HG02763 (cell line): ENCODE results near the gene TEAD1.

Experiments used
- ATAC-seq: cut with Tn5 transposase; IDR thresholded peaks from one replicate; pipeline ENCODE4 v1.9.1; 2021; ENCODE audit warnings: mild to moderate bottlenecking, moderate library complexity; ENCODE audit not compliant: unreplicated experiment

Gene TEAD1

GRCh38 chr11:12673924-12674570 lies at the start of gene TEAD1:
Gene TEAD1, plus strand, starts transcription at chr11:12674421.
- peak; percentile 80 for ATAC-seq

- ATAC-seq: no peak
These were observed 49.6 kb upstream of the TEAD1 start for GRCh38 chr11:12624595-12624994.

GRCh38 chr11:12625438-12626071 lies 48.7 kb upstream of the TEAD1 start:
- ATAC-seq: no peak

GRCh38 chr11:12626616-12627015 lies 47.6 kb upstream of the TEAD1 start:
- ATAC-seq: no peak

GRCh38 chr11:12628314-12628713 lies 45.9 kb upstream of the TEAD1 start:
- no peak for ATAC-seq

GRCh38 chr11:12629601-12630313 lies 44.5 kb upstream of the TEAD1 start:
- ATAC-seq: no peak

- no peak for ATAC-seq
These were observed 42.6 kb upstream of the TEAD1 start for GRCh38 chr11:12631651-12632050.

GRCh38 chr11:12634329-12634728 lies 39.9 kb upstream of the TEAD1 start:
- ATAC-seq: no peak

- no peak for ATAC-seq
These were observed 37.3 kb upstream of the TEAD1 start for GRCh38 chr11:12636871-12637410.

- ATAC-seq: no peak
These were observed 34.8 kb upstream of the TEAD1 start for GRCh38 chr11:12639388-12639787.

GRCh38 chr11:12640355-12640754 lies 33.9 kb upstream of the TEAD1 start:
- ATAC-seq: no peak

- no peak for ATAC-seq
These were observed 33.0 kb upstream of the TEAD1 start for GRCh38 chr11:12640926-12641849.

- no peak for ATAC-seq
These were observed 32.2 kb upstream of the TEAD1 start for GRCh38 chr11:12642040-12642439.

- no peak for ATAC-seq
These were observed 31.3 kb upstream of the TEAD1 start for GRCh38 chr11:12642806-12643428.

- no peak for ATAC-seq
These were observed 27.7 kb upstream of the TEAD1 start for GRCh38 chr11:12646478-12646877.

GRCh38 chr11:12653729-12654128 lies 20.5 kb upstream of the TEAD1 start:
- no peak for ATAC-seq

- no peak for ATAC-seq
These were observed 18.4 kb upstream of the TEAD1 start for GRCh38 chr11:12655842-12656241.

GRCh38 chr11:12657336-12657735 lies 16.9 kb upstream of the TEAD1 start:
- no peak for ATAC-seq

- ATAC-seq: no peak
These were observed 16.2 kb upstream of the TEAD1 start for GRCh38 chr11:12657981-12658380.

- no peak for ATAC-seq
These were observed 12.0 kb upstream of the TEAD1 start for GRCh38 chr11:12662101-12662689.
